Stimulated activated naive CD8-positive, alpha-beta T cell treated with anti-CD3 and anti-CD28 coated beads, Interleukin-15, amount 100 ng/mL, for 72 hours (primary cell): ENCODE data around the gene UXS1.
A peak's percentile ranks its signal among the peaks of the same experiment; 100 is the strongest.

ENCODE experiments used
- ATAC-seq: fragments of 150-1000 bp; cut with Tn5 transposase; 2 replicates; pipeline ENCODE4 v1.10.0; 2021; ENCODE audit warnings: mild to moderate bottlenecking, moderate library complexity
- DNase-seq, 2 donors: peaks; one replicate each; pipeline ENCODE4 v3.0.0; 2021 to 2022
- H3K27ac Mint-ChIP-seq, 2 donors: one replicate each; pipeline ENCODE4 v1.8.0; 2022; ENCODE audit warnings: mild to moderate bottlenecking in 2 of 2, mixed read lengths in 2 of 2, moderate library complexity in 2 of 2
- H3K27me3 Mint-ChIP-seq: one replicate; pipeline ENCODE4 v1.8.0; 2022; ENCODE audit warnings: mixed read lengths
- H3K4me1 Mint-ChIP-seq: one replicate; pipeline ENCODE4 v1.8.0; 2022; ENCODE audit warnings: mild to moderate bottlenecking, mixed read lengths
- H3K4me3 Mint-ChIP-seq, 2 donors: one replicate each; pipeline ENCODE4 v1.8.0; 2022; ENCODE audit warnings: mild to moderate bottlenecking in 2 of 2, mixed read lengths in 2 of 2, moderate library complexity in 1 of 2
- H3K9me3 Mint-ChIP-seq, 2 donors: one replicate each; pipeline ENCODE4 v1.8.0; 2022; ENCODE audit warnings: mixed read lengths in 2 of 2

UXS1 gene

GRCh38 chr2:106158871-106159270 lies 35.2 kb downstream of the UXS1 start:
- no peaks in the 10 kb centered on the region for H3K27me3 Mint-ChIP-seq
- H3K4me3 Mint-ChIP-seq: peak overlapping the region; percentile 86 to 94
- ATAC-seq (peak; percentile 15), DNase-seq (peak in 1 of 2 donors; percentile 39)
- H3K9me3 Mint-ChIP-seq: peaks cover 12 to 13% of the 10 kb centered on the region in 2 donors
- H3K27ac Mint-ChIP-seq: peak overlapping the region; percentile 95 to 97
- peaks cover 79% of the 10 kb centered on the region for H3K4me1 Mint-ChIP-seq

- no peaks in the 10 kb centered on the region for H3K27me3 Mint-ChIP-seq
- no peak for ATAC-seq
- H3K4me3 Mint-ChIP-seq: peak overlapping the region; percentile 86 to 94
- H3K4me1 Mint-ChIP-seq: peaks cover 76% of the 10 kb centered on the region
- no peak for DNase-seq
- H3K9me3 Mint-ChIP-seq: peaks cover 19 to 21% of the 10 kb centered on the region in 2 donors
- peak overlapping the region in 1 of 2 donors; percentile 10 for H3K27ac Mint-ChIP-seq
These were observed 36.0 kb downstream of the UXS1 start for GRCh38 chr2:106158131-106158530.

DNA sequence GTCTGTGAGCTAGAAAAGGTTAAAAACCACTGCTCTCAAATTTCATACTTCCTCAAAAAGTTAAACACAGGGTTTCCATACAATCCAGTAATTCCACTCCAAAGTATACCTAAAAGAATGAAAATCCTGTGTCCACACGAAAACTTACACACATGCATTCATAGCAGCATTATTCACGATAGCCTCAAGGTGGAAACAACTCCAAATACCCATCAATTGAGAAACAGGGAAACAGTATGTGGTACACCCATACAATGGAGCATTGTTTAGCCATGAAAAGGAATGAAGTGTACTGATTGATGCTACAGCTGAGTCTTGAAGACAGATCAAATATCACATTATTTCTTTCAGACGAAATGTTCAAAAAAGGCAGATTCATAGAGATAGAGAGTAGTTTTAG lies 36.7 kb downstream of the UXS1 start:
- no peaks in the 10 kb centered on the region for H3K27me3 Mint-ChIP-seq
- peaks cover 76% of the 10 kb centered on the region for H3K4me1 Mint-ChIP-seq

GRCh38 chr2:106156305-106157296 lies 37.5 kb downstream of the UXS1 start:
- peaks cover 76% of the 10 kb centered on the region for H3K4me1 Mint-ChIP-seq
- DNase-seq: no peak
- H3K27me3 Mint-ChIP-seq: no peaks in the 10 kb centered on the region
- H3K4me3 Mint-ChIP-seq: peak overlapping the region in 1 of 2 donors; percentile 25
- peaks cover 24 to 25% of the 10 kb centered on the region in 2 donors for H3K9me3 Mint-ChIP-seq
- no peak overlapping the region for H3K27ac Mint-ChIP-seq
- no peak for ATAC-seq

More for the DNA sequence above, 36.7 kb downstream of the UXS1 start:
- DNase-seq (no peak), ATAC-seq (no peak)
- H3K27ac Mint-ChIP-seq: peak overlapping the region in 1 of 2 donors; percentile 5
- H3K4me3 Mint-ChIP-seq: peak overlapping the region; percentile 9 to 54
- H3K9me3 Mint-ChIP-seq: peaks cover 24 to 25% of the 10 kb centered on the region in 2 donors

DNA sequence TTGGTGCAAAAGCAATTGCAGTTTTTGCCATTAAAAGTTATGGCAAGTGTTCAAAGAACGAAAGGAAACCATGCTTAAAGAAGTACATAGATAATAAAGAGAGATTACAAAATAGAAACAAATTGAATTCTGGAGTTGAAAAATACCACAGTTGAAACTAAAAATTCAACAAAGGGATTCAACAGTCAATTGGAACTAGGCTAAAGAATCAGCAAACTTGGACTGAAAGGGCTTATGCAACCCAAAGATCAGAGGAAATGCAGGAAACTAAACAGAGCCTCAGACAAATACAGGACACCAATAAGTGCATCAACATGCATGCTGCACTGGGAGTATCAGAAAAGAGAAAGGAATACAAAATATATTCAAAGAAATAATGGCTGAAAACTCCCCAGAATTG lies 40.3 kb downstream of the UXS1 start:
- Mint-ChIP-seq H3K27ac (no peak overlapping the region), H3K4me1 (peaks cover 49% of the 10 kb centered on the region), H3K27me3 (no peaks in the 10 kb centered on the region), H3K9me3 (peaks cover 24 to 25% of the 10 kb centered on the region in 2 donors), H3K4me3 (no peak overlapping the region)
- ATAC-seq (no peak), DNase-seq (no peak)

DNA sequence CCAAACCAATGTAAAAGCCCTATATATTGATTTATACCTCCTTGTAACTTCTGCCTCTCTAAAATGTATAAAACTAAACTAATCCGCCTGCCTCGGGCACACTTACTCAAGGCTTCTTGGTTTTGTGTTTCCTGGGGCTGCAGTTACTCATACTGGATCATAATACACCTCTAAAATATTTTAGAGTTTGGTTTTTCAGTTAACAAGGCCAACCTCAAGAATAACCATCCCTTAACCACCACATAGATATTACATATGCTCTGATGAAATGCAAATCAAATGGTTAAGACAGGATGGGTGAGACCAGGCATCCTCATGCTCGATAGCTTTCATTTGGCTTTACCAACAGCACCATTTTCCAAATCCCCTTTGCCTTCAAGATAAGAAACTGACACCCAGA lies 46.4 kb downstream of the UXS1 start:
- DNase-seq (peak in 1 of 2 donors; percentile 27), ATAC-seq (peak; percentile 91)
- Mint-ChIP-seq H3K9me3 (peaks cover 0 to under 1% of the 10 kb centered on the region in 2 donors), H3K27me3 (no peaks in the 10 kb centered on the region), H3K27ac (peak overlapping the region in 1 of 2 donors; percentile 91), H3K4me3 (peak overlapping the region; percentile 67 to 69), H3K4me1 (peaks cover 65% of the 10 kb centered on the region)

DNA sequence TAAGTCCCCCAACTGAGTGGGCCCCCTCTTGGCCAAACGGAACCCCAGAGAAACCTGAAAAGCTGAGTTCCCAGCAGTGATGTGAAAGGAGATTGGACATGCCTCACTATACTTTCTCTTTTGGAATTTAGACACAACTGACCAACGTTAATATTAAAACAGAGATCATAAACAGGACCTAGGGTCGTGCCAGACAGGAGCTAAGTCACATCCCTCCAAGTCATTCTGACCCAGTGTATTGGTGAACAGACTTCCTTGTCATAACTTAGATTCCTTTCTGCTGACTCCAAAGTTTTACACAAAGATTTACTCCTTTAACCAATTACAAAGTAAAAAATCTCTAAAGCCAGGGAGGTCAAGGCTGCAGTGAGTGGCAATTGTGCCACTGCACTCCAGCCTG lies 46.9 kb downstream of the UXS1 start:
- Mint-ChIP-seq H3K9me3 (no peaks in the 10 kb centered on the region), H3K4me3 (peak overlapping the region in 1 of 2 donors; percentile 10), H3K27ac (peak overlapping the region in 1 of 2 donors; percentile 88), H3K27me3 (no peaks in the 10 kb centered on the region), H3K4me1 (peaks cover 65% of the 10 kb centered on the region)
- no peak for DNase-seq
- no peak for ATAC-seq

GRCh38 chr2:106144621-106145331 lies 49.3 kb downstream of the UXS1 start:
- H3K4me3 Mint-ChIP-seq: peak overlapping the region; percentile 6 to 34
- ATAC-seq: peak; percentile 69
- peak overlapping the region; percentile 81 to 89 for H3K27ac Mint-ChIP-seq
- H3K9me3 Mint-ChIP-seq: no peaks in the 10 kb centered on the region
- DNase-seq: peak in 1 of 2 donors; percentile 60
- H3K27me3 Mint-ChIP-seq: no peaks in the 10 kb centered on the region
- peaks cover 79% of the 10 kb centered on the region for H3K4me1 Mint-ChIP-seq

DNA sequence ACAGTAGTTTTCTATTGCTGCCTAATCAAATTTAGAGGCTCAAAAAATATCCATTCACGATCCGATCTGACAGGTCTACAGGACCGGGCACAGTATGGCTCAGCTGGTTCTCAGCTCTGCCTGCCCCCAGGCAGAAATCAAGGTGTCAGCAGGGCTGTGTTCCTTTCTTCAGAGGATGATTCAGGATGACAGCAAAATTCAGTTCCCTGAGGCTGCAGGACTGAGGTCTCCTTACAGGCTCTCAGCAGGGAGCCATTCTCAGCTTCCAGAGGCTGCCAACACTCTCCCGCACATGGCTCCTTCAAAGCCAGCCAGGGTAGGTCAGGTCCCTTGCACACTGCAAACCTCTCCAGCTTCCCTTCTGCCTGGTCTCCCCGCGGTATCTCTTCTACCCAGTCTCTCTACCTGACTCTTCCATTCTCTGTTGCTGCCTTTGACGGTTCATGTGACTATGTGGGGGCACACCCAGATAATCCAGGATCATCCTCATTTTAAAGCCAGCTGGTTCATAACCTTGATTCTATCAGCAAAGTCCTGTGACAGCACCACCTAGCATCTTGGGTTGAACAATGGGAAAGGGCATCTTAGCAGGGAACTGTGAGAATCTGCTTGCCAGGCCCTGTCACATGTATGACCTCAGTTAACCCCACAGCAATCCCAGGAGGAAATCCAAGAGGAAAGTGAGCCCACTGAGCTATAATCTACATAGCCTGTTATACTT lies 50.4 kb downstream of the UXS1 start:
- ATAC-seq (no peak), DNase-seq (no peak)
- no peaks in the 10 kb centered on the region for H3K9me3 Mint-ChIP-seq
- H3K27me3 Mint-ChIP-seq: no peaks in the 10 kb centered on the region
- H3K27ac Mint-ChIP-seq: peak overlapping the region; percentile 7 to 42
- H3K4me1 Mint-ChIP-seq: peaks cover 90% of the 10 kb centered on the region
- no peak overlapping the region for H3K4me3 Mint-ChIP-seq

DNA sequence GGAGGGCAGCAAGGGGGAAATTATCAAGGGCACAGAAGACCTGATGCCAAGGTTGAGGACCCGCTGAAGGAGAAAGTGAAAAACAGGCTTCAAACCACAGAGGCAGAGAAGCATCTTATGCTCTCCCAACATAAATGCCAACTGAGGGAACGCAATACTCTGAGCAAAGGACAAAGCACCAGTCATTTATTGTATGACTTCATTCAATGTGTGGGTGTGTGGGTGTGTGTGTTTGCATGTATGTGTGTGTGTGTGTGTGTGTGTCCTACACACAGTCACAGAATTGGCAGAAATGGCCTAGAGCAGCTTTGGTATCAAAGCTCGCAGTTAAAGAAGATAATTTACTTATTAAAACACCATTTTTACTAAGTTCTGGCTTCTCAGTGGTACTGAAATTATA lies 51.4 kb downstream of the UXS1 start:
- ATAC-seq (no peak), DNase-seq (peak in 1 of 2 donors; percentile 40)
- H3K4me1 Mint-ChIP-seq: peaks cover 93% of the 10 kb centered on the region
- peak overlapping the region; percentile 3 to 41 for H3K4me3 Mint-ChIP-seq
- H3K9me3 Mint-ChIP-seq: no peaks in the 10 kb centered on the region
- peak overlapping the region; percentile 21 to 66 for H3K27ac Mint-ChIP-seq
- no peaks in the 10 kb centered on the region for H3K27me3 Mint-ChIP-seq

DNA sequence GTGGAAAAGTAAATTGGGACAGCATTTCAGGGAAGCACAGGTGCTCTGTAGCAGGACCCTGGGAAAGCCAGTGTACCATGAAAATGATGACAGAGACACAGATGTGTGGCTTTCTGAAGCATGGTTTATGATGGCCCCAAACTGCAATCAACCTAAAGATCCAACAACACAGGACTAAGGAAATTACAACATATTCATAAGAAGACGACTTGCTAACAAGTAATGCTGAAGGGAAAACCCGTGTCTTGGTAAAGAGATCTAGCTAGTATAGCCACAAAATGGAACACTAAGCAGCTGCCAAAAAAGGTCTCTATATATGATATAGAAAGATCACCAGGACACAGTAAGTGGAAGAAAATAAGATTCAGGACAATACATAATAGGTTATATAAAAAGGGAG lies 53.2 kb downstream of the UXS1 start:
- H3K27me3 Mint-ChIP-seq: no peaks in the 10 kb centered on the region
- peak overlapping the region in 1 of 2 donors; percentile 36 for H3K4me3 Mint-ChIP-seq
- peaks cover 77% of the 10 kb centered on the region for H3K4me1 Mint-ChIP-seq
- peak; percentile 73 for ATAC-seq
- H3K9me3 Mint-ChIP-seq: no peaks in the 10 kb centered on the region
- no peak for DNase-seq
- H3K27ac Mint-ChIP-seq: peak overlapping the region; percentile 34 to 89

DNA sequence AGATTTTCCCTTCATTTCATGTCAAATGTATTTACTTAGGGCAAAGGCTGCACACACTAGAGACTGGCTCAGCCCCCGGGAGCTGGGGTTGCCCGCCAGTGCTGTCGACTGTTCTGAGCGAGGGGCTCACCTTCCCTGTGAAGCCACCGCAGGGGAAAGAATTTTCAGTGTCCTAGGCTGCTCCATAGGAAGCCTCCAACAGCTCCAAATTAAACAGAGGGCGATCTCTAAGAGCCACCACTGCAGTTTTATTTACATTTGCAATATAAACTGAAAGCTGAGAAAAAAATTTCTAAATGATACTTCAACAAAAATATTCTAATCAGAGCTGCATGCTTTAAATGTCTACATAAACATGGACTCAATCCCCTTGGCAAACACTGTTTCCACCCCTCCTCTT lies 54.0 kb downstream of the UXS1 start:
- Mint-ChIP-seq H3K4me1 (peaks cover 69% of the 10 kb centered on the region), H3K27me3 (no peaks in the 10 kb centered on the region), H3K9me3 (no peaks in the 10 kb centered on the region), H3K27ac (peak overlapping the region in 1 of 2 donors; percentile 89), H3K4me3 (peak overlapping the region in 1 of 2 donors; percentile 87)
- DNase-seq: no peak
- no peak for ATAC-seq

DNA sequence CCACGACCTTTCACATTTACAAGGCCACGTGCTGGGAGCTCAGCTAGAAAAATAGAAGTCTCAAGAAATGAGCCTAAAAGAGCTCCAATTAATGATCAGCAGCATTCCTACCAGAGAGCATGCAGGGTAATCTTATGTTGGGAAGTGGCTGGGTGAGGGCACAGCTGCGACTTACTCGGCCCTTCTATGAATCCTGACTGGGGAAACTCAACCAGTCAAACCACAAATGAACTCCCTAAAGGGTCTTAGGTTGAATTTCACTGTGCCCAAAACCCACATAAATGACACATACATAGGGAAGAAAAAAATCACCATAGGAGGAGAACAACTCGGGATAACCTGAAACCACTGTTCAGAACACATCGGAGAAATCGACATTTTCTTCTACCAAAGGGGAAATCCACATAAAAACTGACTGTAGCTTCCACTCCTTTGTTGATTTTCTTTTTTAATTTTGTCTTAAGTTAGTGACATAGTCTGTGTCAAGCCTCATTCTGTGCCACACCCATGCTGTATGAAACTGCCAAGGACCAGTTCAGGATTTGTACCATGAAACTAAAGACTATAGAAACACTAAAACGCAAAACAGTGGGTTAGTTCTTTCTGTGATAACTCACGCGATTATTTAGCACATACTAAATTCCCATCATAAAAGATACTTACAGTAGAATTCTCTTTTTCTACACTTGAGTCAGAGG lies 54.7 kb downstream of the UXS1 start:
- H3K4me1 Mint-ChIP-seq: peaks cover 61% of the 10 kb centered on the region
- H3K27me3 Mint-ChIP-seq: no peaks in the 10 kb centered on the region
- no peaks in the 10 kb centered on the region for H3K9me3 Mint-ChIP-seq
- peak overlapping the region; percentile 60 to 93 for H3K27ac Mint-ChIP-seq
- peak; percentile 29 for ATAC-seq
- peak overlapping the region; percentile 87 for H3K4me3 Mint-ChIP-seq
- no peak for DNase-seq

DNA sequence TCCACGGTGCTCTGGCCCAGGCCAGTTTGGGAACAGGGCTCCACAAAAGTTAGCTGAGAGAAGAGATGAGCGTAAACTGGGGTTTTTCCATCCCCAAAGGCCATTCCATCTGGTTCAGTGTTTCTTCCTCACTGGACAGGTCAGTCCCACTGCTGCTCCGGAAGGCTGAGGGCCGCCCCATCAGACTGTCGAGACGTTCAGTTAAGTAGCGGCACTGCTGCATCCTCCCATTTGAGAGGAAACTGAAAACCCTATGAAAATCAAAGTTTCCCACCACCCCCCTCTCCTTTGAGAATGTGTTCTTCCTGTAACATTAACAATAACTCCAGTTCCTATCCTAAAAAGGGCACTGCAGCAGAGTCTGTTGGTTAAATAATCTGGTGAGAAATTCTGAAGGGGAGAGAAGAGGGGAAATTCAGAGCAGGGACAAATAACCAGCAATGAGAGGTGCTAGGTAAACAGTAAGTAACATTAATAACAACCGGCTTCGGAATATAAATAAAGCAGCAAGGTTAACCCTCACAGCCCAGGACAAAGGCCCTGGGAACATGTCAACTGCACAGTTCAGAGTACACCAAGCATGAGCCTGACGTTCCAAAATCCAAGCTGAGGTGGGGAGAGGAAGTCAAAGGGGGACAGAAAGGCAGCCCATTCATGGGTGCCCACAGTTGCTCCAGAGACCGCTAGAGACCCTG lies 55.4 kb downstream of the UXS1 start:
- peaks cover 54% of the 10 kb centered on the region for H3K4me1 Mint-ChIP-seq
- peak overlapping the region; percentile 87 for H3K4me3 Mint-ChIP-seq
- DNase-seq (no peak), ATAC-seq (peak; percentile 24)
- H3K9me3 Mint-ChIP-seq: no peaks in the 10 kb centered on the region
- H3K27me3 Mint-ChIP-seq: no peaks in the 10 kb centered on the region
- peak overlapping the region; percentile 91 to 93 for H3K27ac Mint-ChIP-seq
